SK-N-DZ (cell line): ENCODE data around the gene SLC4A7.

Experiments used
- DNase-seq: peaks from one replicate; pipeline ENCODE4 v3.0.0-alpha.2; 2015; ENCODE audit warnings: low spot score
- small RNA-seq, 2 experiments: library from RNA; depleted of rRNA; stranded (forward); fragments of <200 nt; gene quantifications; one replicate each; pipeline ENCODE3, GENCODE V24; 2014

Gene SLC4A7

DNA sequence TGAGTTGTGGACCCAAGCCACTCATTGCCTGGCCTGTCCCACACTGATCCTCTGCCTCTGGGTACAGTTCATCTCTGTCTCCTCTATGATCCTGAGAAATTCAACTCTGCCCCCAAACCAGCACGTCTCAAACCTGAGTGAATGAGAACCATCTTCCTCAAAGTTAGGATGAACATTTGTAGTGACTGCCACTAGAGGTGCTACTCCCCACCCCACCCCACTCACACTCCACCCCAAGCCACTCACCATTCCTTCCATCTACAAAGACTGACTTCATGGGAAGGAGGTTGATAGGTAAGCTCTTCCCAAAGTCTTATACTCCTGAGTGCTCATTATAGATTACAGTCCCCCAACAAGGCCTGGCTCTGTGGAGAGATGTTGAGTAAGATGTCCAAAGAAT, 158.8 kb downstream of the SLC4A7 start:
- no peak for DNase-seq

DNA sequence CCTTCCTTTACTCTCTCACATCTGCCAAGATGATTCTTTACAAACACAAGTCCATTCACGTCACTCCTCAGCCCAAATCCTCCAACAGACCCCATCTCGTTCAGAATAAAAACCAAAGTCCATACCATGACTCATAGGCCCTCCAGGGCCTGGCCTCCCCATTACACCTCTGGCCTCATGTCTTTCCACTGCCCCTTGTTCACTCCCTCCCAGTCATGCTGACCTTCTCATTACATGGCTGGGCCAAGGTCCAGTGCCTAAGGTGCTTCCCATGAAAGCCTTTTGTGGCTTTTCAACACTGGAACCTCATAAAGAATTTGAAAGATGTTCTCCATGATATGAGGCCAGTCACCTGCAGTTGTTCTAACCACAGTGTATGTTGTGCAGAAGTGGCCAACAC, 159.5 kb downstream of the SLC4A7 start:
- no peak for DNase-seq

DNA sequence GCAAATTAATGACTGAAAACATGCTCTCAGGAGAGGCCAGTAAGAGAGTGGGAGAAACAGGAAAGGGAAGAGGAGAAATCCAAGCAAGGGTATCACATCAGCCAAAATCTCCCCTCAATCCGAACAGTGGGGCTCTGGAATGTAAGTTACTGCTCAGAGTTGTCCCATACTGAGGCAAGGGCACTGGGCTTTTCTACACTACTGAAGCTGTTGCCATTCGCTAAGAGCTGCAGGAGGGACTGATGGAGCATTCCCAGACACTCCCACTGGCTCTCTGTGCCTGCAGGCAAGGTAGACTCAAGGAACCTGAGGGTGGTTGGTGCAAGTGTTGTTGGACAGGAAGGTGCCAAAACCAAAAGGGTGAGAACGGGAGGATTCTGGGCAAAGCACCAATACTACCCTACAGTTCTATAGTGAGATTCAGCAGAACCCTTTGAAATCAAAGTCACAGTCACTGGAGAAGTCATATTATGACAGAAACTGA, 161.1 kb downstream of the SLC4A7 start:
- DNase-seq, result no peak

Small RNA genes within 50 kb of the gene (small RNA-seq; reads per million reads assigned to genes)
- gene AC137675.1 (0 reads per million in 2 experiments), gene RNU1-96P (0.03 to 0.09 reads per million in 2 experiments)
